ENCODE data around the gene PRMT2.

DNA sequence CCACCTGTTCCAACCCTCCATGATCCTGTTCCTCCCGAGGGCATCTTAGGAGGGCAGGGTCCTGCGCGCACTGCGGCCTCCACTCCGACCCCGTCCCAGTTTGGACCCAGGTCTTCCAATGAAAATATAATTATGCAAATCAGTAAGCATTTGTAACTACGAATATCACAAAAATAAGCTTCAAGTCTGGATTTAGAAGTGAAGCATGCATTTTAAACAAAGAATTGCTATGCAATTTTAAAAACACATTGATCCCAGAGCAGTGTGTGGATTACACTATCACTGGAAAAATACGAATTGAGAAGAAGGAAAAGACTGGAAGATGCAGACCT is 673 bp downstream of the PRMT2 start:
- TF ChIP-seq, protein P1, sequence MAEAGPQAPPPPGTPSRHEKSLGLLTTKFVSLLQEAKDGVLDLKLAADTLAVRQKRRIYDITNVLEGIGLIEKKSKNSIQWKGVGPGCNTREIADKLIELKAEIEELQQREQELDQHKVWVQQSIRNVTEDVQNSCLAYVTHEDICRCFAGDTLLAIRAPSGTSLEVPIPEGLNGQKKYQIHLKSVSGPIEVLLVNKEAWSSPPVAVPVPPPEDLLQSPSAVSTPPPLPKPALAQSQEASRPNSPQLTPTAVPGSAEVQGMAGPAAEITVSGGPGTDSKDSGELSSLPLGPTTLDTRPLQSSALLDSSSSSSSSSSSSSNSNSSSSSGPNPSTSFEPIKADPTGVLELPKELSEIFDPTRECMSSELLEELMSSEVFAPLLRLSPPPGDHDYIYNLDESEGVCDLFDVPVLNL (CRISPR knock-in tag; IDR thresholded peaks at IDR 0.05; ENCODE audit: borderline replicate concordance, low read depth) = no peak
- TF ChIP-seq CREB1 (CRISPR knock-in tag; IDR thresholded peaks at IDR 0.05) (no peak), ATF1 (CRISPR knock-in tag; IDR thresholded peaks at IDR 0.05) (no peak), JUN (CRISPR knock-in tag; IDR thresholded peaks at IDR 0.05) (no peak), HMGXB4 (CRISPR knock-in tag; IDR thresholded peaks at IDR 0.05) (no peak)
- TF ChIP-seq, protein P2, sequence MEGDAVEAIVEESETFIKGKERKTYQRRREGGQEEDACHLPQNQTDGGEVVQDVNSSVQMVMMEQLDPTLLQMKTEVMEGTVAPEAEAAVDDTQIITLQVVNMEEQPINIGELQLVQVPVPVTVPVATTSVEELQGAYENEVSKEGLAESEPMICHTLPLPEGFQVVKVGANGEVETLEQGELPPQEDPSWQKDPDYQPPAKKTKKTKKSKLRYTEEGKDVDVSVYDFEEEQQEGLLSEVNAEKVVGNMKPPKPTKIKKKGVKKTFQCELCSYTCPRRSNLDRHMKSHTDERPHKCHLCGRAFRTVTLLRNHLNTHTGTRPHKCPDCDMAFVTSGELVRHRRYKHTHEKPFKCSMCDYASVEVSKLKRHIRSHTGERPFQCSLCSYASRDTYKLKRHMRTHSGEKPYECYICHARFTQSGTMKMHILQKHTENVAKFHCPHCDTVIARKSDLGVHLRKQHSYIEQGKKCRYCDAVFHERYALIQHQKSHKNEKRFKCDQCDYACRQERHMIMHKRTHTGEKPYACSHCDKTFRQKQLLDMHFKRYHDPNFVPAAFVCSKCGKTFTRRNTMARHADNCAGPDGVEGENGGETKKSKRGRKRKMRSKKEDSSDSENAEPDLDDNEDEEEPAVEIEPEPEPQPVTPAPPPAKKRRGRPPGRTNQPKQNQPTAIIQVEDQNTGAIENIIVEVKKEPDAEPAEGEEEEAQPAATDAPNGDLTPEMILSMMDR (IDR thresholded peaks at IDR 0.05) = no peak
- TF ChIP-seq, protein P3, sequence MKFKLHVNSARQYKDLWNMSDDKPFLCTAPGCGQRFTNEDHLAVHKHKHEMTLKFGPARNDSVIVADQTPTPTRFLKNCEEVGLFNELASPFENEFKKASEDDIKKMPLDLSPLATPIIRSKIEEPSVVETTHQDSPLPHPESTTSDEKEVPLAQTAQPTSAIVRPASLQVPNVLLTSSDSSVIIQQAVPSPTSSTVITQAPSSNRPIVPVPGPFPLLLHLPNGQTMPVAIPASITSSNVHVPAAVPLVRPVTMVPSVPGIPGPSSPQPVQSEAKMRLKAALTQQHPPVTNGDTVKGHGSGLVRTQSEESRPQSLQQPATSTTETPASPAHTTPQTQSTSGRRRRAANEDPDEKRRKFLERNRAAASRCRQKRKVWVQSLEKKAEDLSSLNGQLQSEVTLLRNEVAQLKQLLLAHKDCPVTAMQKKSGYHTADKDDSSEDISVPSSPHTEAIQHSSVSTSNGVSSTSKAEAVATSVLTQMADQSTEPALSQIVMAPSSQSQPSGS (CRISPR knock-in tag; IDR thresholded peaks at IDR 0.05; ENCODE audit: borderline replicate concordance, low read depth) = no peak
- TF ChIP-seq, protein P4, sequence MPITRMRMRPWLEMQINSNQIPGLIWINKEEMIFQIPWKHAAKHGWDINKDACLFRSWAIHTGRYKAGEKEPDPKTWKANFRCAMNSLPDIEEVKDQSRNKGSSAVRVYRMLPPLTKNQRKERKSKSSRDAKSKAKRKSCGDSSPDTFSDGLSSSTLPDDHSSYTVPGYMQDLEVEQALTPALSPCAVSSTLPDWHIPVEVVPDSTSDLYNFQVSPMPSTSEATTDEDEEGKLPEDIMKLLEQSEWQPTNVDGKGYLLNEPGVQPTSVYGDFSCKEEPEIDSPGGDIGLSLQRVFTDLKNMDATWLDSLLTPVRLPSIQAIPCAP (CRISPR knock-in tag; IDR thresholded peaks at IDR 0.05) = no peak
